ENCODE results near the gene CFAP46. TPM values are rescaled to one million over a fixed set of nuclear protein-coding genes. Genes with fewer than 3 reads are reported as not detected.
"Not testable (repeated sequence)": the region's sequence is repeated elsewhere in the genome, so short reads cannot be mapped to it uniquely, and the experiment has no call there.

Gene CFAP46
- total RNA-seq, 1 donor from 2014 or later, result 3.0 TPM

DNA sequence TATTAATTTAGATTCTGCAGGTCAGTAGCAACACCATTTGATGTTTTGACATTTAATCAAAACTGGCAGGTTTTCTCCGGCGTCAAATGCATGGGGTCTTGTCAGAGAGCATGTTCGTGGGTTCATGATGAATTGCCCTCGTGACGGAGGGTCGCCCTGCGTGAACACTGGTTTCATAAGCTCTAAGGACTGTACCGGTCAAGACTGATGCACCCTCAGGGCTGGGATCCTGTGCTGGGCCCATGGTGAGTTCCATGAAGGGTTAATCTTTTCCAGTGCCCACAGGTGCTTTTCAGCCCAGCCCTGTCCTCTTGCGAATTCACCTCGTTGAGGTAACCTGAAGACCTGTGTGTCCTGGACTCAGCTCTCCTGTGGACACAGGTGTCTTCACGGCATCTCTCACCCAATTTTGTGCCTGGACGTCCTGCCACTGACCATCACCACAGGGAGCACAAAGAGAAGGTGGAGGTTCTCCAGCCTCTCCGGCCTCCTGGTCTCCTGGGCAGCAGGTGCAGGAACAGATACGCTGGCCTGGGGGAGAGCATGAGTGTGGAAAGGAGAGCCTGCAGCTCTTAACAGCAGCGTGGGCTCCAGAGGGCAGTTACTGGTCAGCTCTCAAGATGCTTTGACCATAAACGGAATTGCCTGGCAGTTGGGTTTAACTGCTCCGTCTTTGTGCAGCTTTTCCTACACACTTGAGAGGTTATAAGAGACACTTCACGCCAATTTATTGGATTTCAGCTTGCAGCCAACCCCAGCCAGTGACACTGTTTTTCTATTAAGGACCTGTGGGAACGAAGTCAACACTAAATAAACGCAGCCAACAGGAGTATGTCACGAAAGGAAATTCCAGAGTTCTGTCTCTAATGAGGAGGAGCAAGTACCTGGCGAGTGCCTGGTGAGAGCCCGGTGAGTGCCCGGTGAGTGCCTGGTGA is 37.4 kb upstream of the CFAP46 start:
- DNase-seq (ENCODE audit: low read depth, low spot score), result no peak

DNA sequence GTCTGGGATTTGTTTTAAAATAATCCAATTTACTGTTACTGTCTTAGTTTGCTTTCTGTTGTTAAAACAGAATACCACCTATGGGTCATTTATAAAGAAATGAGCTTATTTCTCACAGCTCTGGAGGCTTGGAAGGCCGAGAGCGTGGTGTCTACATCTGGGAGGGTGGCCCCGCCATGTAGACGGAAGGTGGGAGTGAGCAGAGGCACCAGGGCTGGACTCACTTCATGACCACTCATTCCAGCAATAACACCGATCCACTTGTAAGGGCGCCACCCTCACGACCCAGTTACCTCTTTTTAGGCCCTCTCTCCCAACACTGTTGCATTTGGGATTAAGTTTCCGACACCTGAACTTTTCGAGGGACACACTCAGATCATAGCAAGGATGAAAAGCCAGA is 36.2 kb upstream of the CFAP46 start:
- DNase-seq (ENCODE audit: low read depth, low spot score), result no peak

DNA sequence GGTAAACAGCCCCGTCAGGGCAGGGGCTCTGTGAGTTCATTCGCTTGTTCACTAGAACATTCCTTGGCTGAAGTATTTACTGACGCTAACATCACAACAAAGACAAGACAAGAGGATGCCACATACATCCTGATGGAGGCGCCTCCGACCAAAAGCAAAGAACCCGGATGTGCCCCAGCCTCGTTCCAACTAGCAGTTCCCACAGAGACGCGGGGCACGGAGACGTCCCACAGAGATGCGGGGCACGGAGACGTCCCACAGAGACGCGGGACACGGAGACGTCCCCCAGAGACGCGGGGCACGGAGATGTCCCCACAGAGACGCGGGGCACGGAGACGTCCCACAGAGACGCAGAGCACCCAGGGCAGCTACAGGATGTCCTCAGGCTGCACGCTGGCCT is 35.4 kb upstream of the CFAP46 start:
- no peak for DNase-seq (ENCODE audit: low read depth, low spot score)

DNA sequence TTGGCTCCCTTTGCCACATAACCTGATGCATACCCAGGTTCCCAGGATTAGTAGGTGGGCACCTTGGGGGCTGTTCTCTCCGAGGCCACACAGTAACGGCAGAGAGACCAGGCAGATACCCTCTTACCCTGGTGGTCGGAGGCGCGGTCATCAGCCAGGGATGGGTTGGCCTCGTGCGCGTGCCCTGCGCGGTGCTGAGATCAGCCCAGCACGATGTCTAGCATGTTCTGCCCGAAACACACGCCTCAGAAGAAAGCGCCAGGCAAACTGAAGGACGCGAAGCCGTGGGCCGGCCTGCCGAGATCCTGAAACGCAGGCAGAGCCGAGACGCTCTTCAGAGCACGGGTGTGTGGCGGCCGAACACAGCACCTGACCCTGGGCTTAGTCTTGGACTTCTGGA is 34.7 kb upstream of the CFAP46 start:
- DNase-seq (ENCODE audit: low read depth, low spot score), result no peak

DNA sequence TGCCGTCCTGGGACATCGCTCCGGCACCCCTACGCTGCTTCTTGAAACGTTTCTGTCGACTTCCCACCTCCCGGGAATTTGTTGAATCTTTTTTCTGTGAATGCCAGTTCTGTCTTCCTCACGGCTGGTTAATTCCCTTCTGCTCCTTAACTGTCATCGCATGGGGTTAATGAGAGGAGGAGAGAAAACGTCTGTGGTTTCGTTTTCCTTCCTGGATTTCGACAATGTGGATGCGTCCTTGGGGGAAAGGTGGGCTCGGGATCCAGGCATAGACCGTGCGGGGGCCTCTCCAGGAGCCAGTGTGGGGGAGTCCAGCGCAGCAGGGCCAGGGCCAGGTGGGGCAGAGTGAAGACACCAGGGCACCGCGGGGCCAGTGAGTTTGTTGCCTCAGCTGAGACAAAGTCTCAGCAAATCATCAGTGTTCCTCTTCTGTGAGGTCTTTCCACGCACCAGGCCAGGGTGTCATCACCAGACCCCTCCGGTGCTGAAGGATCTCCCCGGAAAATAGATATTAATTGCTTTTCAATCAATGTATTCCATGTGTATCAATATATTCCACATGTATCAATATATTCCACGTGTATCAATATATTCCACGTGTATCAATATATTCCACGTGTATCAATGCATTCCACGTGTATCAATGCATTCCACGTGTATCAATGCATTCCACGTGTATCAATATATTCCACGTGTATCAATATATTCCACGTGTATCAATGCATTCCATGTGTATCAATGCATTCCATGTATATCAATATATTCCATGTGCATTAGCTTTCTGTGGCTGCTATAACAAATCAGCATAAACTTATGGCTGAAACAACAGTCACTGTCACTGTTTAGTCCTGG is 33.7 kb upstream of the CFAP46 start:
- no peak for DNase-seq (ENCODE audit: low read depth, low spot score)

DNA sequence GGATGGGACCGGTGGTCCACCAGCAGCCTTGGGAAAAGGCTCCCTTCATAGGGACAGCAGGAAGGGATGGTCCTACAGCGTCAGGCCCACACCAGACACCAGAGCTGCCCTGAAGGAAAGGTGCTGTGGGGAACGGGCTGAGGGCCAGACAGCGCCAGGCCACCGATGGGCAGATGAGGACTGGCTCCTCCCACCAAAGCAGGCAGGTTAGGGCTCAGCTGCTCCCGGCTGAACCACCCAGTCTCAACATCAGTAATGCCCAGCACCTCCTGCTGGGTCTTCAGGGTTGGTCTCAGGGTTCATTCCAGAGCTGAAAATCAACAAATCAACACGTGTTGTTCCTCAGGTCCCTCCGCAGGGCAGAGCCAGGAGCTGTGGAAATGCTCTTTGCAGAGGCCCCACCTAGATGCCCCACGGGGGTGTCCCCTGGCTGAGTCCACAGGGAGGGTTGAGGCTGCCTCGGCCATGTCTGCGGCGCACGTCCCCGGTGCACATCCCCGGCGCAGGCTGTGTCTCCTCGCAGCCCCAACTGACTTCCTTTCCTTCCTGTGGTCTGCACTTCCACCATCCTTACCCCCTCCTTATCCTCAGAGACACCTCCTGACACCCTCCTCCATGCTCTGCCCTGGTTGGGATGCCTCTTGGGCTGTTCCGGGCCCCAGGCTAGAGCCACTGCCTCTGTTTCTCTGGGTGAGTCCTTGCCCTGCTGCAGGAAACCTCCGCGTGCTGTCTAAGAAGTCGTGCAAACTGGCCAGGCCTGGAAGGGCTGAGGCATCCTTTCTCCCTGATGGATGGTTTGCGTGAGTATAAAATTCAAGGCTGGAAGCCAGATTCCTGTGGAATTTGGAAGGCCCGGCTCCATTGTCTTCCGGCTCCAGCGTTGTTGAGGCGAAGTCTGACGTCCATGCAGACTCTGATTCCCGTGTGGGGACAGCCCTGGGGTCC is 32.8 kb upstream of the CFAP46 start:
- no peak for DNase-seq (ENCODE audit: low read depth, low spot score)

DNA sequence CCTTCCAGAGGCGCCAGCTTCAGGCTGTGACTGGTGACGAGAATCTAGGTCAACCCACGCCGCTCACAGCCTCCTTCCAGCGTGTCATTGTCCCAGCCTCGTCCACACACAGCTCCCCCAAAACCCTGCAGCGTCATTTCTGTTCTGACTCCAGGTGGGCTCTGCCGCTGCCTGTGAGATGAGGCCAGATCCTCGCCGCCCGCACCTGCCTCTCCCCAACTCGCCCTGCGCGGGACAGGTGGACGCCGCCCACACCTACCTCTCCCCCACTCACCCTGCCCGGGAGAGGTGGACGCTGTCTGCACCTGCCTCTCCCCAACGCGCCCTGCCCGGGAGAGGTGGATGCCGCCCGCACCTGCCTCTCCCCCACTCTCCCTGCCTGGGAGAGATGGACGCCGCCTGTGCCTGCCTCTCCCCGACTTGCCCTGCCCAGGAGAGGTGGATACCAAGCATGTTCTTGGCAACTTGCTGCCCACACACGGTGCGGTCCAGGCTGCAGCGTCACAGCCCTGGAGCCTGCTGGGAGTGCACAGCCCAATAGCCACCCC is 32.0 kb upstream of the CFAP46 start:
- no peak for DNase-seq (ENCODE audit: low read depth, low spot score)

DNA sequence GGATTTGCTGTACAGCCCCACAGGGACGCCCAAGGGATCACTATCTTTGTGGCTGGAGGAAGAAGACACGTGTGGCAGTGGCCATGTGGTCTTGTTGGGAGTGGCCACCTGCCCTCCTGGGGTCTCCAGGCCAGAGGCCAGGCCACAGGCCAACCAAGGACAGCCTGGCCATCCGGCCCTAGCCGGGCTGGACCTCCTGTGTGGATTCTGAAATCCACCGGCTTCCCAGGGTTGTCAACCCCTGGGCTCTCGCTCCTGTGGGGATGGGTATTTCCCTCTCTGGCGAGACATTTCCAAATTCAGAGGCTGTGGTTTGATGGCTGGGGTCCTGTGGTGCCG is 31.5 kb upstream of the CFAP46 start:
- no peak for DNase-seq (ENCODE audit: low read depth, low spot score)

DNA sequence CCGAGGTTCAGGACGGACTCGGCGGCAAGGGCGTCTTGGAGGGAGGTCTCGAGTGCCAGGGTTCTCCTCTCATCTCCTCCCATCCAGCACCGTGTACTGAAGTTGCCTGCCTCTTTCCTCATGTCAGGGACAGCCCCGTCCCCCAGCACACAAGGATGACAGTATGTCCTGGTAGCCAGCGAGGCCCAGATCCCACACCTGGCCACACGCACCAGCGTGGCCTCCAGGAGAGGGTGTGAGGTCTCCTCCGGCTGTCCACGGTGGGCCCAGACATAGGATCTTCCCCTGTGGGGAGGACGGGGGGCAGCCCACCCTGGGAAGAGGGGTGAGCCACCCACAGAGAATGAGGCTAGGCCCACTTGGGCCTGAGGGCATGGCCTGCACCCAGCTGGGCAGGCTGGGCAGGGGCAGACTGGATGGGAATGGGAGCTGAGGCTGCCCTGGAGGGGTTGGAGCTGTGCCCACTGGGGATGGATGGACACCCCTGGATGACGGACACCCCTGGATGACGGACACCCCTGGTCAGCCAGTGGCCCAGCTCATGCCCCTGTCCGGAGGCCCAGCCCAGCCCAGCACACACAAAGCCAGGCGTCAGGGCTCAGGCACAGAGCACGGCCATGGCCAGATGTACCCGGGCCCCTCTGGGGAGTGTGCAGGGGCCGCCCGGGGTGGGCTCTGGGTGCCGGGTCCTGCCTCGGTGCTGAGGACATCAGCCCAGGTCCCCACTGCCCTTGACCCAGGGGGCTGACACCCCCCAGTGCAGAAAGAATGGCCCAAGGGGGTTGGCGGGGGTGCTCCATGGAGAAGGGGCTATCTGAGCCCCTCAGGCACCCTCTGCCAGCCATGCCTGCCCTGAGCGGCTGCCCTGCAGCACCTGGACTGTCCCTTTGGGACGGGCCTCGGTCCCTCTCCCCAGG is 30.9 kb upstream of the CFAP46 start:
- DNase-seq (ENCODE audit: low read depth, low spot score), result no peak

DNA sequence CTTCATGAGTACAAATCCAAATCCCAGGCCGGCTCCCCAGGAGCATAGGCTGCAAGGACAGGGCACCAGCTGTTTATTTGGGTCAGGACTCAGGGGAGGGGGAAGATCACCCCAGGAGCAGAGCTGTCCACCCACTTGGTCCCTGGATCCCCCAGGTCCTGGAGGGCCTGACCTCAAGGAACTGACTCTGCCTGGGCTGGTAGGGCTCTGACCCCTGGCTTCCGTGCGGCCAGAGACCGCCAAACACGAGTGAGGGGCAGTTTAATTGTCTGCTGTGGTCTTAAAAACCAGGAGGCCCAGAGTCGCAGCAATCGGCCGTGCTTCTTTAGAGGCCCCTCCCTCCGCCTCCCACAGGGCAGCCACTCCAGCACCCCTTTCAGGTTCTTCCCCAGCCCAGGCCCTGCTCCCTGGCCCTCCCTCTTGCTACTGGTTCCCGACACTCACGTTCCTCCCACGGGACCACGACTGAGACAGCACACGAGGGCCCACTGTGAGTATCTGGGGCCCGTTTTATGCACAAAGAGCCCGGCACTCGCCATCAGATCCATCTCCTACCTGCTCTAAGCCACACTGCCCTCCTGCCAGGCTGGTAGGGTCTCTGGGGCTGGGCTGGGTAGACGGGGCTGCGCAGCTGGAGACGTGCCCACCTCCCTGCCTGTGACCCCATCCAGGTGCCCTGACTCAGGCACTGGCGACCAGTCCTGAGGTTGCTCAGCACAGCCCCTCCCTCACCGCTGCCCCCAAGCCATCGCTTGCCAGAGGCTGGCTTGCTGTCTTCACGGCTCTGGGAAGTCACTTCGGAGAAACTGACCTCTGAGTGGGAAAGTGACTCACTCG is 30.0 kb upstream of the CFAP46 start:
- DNase-seq (ENCODE audit: low read depth, low spot score), result no peak

DNA sequence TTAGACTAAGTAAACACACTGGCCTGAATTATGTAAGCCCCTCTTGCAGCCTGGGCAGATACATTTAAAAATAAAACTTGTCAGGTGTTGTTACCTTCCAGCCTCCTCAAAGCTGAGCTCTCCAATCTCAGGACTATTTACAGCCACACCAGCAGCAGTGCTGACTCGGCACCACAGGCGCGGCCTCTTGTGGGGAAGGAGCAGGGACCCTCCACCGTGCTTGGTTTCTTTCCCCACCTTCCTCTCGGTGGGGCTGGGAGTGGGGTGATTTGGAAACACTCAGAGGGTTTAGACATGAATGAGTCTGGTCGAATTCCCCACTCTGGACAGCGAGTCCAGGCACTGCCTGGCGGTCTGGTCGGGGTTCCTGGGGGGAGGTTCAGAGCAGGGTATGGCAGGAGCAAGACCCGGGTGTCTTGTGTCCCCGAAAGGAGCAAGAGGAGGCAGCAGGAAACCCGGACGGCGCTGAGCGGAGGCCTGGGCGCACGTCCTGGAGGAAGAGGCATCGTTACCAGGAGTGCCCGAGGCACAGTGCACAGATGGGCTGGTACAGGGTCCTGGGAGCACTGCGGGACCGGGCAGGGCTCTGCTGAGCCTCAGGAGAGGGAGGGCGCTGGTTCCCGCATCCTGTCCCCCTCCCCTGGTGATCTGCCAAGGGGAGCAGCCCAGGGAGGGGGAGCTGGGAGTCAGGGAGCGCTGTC is 29.2 kb upstream of the CFAP46 start:
- no peak for DNase-seq (ENCODE audit: low read depth, low spot score)

DNA sequence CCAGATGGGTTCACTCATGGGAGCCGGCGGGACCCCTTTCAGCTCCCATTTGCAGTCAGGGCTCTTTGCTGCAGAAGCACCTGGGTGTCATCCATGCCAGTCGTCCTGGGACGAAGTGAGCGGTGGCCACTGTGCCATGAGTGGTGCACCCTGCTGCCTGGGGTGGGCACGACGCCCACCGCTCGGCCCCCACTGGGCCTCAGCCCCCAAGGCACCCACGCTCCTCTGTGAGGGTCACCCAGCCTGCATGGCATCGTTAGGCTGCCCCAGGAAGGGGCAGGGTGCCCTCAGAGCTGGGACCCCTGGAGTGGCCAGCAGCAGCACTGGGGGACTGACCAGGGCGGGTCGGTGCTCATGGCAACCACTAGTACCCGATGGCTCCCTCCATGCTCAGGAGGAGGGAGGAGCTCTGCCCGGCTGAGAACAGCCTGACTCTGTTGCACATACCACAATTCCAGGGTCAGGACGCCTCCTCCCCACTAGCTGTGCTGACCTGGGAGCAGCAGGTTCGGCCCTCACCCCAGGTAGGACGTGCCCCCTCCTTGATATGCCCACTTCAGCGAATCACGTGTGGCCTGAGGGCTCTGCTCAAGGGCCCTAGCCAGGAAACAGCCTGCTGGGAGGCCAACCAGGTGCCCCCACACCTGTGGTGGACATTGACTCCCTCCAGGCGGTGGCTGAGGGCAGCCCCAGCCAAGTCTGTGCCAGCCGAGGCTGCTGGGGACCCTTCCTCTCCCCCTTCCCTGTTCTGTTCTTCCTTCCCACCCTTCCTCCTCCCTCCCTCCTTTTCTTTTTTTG is 28.5 kb upstream of the CFAP46 start:
- no peak for DNase-seq (ENCODE audit: low read depth, low spot score)

DNA sequence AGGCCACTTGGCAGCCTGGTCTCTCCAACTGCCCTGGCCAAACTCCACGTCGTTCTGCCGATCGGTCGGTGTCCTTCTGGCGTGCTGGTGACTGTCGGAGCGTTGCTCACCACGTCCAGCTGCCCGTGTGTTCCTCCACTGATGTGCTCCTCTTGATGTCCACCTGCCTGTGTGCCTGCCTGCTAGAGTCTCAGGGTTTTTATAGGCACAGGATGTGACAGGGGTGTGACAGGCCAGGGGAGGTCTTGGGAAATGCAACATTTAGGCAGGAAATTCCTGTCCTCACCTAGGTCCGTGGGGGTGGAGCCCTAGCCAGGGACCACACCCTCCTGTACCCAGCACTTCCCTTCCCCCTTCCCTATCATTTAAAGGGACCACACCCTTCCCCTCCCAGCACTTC is 25.2 kb upstream of the CFAP46 start:
- no peak for DNase-seq (ENCODE audit: low read depth, low spot score)

DNA sequence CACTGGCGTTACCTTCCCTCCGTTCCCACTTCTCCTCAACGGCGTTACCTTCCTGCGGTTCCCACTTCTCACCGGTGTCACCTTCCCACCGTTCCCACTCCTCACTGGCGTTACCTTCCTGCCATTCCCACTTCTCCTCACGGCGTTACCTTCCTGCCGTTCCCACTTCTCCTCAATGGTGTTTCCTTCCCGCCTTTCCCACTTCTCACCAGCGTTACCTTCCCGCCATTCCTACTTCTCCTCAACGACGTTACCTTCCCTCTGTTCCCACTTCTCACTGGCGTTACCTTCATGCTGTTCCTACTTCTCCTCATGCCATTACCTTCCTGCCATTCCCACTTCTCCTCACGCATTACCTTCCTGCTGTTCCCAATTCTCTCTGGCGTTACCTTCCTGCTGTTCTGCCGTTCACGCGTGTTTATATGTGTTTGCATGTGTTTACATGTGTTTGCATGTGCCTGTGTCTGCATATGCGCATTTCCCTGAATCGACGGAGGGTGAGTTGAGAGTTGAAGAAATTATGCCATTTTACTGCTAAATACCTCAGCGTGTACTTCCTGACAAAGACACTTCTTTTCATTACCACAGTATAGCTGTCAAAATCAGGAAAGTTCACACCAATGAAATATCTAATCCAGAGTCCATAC is 23.2 kb upstream of the CFAP46 start:
- DNase-seq (ENCODE audit: low read depth, low spot score), result no peak

DNA sequence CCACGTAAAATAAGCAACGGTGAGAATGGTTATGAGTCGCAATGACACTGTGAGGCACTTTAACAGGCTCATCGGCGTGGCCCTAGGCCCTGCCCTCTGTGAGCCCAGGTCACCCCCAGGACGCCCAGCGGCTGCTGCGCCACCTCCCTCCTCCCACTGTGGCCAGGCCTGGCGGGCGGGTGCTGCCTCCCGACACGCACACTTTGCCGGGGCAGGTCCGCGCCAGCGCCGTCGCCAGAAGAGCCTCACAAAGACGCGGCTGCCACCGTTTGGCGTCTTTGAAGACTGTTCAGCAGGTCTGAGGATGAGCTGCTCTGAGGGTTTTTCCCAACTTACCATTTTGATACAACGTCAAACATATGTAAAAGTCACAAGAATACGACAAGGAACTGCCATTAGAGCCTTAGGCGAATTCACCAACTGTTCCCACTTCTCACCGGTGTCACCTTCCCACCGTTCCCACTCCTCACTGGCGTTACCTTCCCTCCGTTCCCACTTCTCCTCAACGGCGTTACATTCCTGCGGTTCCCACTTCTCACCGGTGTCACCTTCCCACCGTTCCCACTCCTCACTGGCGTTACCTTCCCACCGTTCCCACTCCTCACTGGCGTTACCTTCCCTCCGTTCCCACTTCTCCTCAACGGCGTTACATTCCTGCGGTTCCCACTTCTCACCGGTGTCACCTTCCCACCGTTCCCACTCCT is 22.5 kb upstream of the CFAP46 start:
- DNase-seq (ENCODE audit: low read depth, low spot score), result not testable (repeated sequence)

DNA sequence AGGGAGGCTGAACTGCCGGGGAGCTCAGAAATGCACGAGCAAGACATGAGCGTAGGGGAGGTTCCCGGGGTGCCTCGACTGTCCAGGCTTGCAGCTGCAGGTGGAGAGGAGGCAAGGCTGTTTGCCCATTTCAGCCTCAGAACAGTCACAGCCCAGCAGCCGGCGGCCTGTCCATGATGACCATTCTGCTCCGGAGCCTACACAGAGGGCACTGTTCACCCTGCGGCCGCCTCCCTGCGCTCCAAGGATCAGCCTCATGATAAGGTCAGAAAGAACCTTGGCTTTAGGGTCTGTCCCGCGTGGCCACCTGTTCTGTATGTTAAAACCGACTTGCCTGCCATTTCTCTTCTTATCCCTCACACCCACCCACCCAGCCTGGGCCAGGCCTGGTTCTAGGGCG is 21.9 kb upstream of the CFAP46 start:
- no peak for DNase-seq (ENCODE audit: low read depth, low spot score)
